ENCODE data around the gene RNASE4.

Gene RNASE4

DNA sequence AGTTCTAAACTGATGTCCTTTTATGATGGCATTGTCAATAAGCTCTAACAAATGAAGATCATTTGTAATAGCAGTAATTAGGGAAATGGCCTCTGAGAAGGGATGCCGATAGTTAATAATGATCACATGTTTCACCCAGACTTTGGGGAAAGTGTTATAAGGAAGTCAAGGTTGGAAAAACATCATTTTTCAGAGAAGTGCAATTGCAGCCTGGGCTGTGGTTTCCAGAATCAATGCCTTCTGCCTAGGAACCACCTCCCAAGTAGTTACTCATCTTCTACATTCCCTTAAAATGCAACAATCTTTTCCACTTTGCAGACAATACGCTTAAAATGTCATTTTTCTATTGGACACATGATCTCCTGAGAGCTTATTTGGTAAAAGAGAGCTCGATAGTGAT, 62.2 kb downstream of the RNASE4 start:
- no peak for DNase-seq

DNA sequence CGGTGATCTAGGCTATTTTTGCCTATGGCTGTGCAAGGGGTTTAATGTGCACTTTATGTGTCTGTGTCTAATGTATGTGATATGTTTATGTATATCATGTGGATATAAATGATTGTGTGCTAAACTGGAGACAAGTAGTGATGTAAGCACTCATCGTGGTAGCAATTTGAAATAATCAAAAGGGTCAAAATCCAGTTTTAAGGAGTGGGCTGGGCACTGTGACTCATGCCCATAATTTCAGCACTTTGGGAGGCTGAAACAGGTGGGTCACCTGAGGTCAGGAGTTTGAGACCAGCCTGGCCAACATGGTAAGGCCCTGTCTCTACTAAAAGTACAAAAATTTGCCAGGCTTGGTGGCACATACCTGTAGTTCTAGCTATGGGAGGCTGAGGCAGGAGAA, 64.1 kb downstream of the RNASE4 start:
- DNase-seq, result no peak

DNA sequence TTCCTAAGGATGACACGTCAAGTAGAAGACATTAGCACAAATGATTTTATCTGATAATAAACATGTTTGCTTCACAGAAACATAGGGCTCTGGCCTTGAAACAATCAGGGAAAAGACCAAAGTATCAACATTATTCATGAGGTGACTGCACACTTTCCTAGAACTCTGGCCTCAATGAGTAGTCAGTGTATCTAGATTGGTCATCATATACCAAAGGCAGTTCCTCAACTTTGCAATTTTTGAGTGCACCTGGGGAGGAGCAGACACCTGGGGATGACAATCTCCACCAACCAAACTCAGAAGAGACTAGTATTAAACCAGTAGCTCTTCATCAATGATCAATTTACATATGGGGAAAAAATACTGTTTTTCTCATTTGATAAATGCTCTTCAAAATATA, 65.8 kb downstream of the RNASE4 start:
- DNase-seq, result no peak

Measured in NCI-H524 (cell line).